ENCODE data around the gene IGSF21. TPM values are rescaled to one million over a fixed set of nuclear protein-coding genes. Genes with fewer than 3 reads are reported as not detected.

IGSF21 gene
- total and polyA plus RNA-seq, 10 of the 15 experiments (the other 5 are each of a cell fraction or from before 2014, with no cell fraction given) = 0.03 to 0.49 TPM; not detected in 8

GRCh38 chr1:18099026-18099425, 8.6 kb upstream of the IGSF21 start:
- SMC1A ChIA-PET (ENCODE audit: uncharacterized antibody, unreplicated experiment) = no interaction called here
- H2AFZ ChIP-seq (ENCODE audit: control insufficient read depth, low read depth, low read length) = no peak overlapping the region
- ATAC-seq = no peak
- 42% methylated on average over 2 of the region's 2 CpGs for WGBS (ENCODE audit: insufficient coverage, insufficient replicate concordance, low lambda C conversion rate, missing lambda C conversion rate)
- no peak for TF ChIP-seq HDGF (IDR thresholded peaks at IDR 0.05)
- TF ChIP-seq POU2F2 (IDR thresholded peaks at IDR 0.05; ENCODE audit: borderline replicate concordance, low read depth, low read length) = no peak
- TF ChIP-seq, protein P1, sequence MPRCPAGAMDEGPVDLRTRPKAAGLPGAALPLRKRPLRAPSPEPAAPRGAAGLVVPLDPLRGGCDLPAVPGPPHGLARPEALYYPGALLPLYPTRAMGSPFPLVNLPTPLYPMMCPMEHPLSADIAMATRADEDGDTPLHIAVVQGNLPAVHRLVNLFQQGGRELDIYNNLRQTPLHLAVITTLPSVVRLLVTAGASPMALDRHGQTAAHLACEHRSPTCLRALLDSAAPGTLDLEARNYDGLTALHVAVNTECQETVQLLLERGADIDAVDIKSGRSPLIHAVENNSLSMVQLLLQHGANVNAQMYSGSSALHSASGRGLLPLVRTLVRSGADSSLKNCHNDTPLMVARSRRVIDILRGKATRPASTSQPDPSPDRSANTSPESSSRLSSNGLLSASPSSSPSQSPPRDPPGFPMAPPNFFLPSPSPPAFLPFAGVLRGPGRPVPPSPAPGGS (IDR thresholded peaks at IDR 0.05; ENCODE audit: borderline replicate concordance, insufficient read depth, low read depth, low read length, poor library complexity, severe bottlenecking) = no peak
- no peak for TF ChIP-seq SIX5 (IDR thresholded peaks at IDR 0.05; ENCODE audit: low read depth, low read length, severe bottlenecking)
- TF ChIP-seq IRF3 (IDR thresholded peaks at IDR 0.05) = no peak
- TF ChIP-seq NRF1 (conservative IDR thresholded peaks at IDR 0.05; ENCODE audit: low read depth, low read length) = no peak
- BruUV-seq (replicated peaks) = no TSS peak
- no peak overlapping the region for H3K4me2 ChIP-seq (ENCODE audit: control insufficient read depth, insufficient read depth)
- intact Hi-C loops (cut with micrococcal nuclease; ENCODE audit: unreplicated experiment) = no loop called here
- H3K27me3 ChIP-seq (replicated peaks in 1 of 2; ENCODE audit: control insufficient read depth in 2 of 2, insufficient read depth in 2 of 2, low read length in 1 of 2) = peaks cover 0 to 2% of the 10 kb centered on the region in 2 experiments; a peak in 2 of 4 replicates
- RAD21 ChIA-PET (ENCODE audit: unreplicated experiment) = no interaction called here
- no peak for DNase-seq (ENCODE audit: low read depth, low spot score)
- no peaks in the 10 kb centered on the region for H4K20me1 ChIP-seq (ENCODE audit: control insufficient read depth, insufficient read depth)
- H3K9me3 ChIP-seq (replicated peaks; ENCODE audit: control insufficient read depth, insufficient read depth, low read length) = no peaks in the 10 kb centered on the region
- POLR2A ChIA-PET = no interaction called here
- H3K79me2 ChIP-seq (ENCODE audit: control insufficient read depth, insufficient read depth, low read length) = no peaks in the 10 kb centered on the region
- no peak for FAIRE-seq
- CTCF ChIA-PET = interaction anchor here (1.3 to 2.9 kb wide), 4 partner anchors 15 to 204 kb away, joined by 3 to 12 read pairs (median 6); no protein-coding TSS in a partner anchor
- no peaks in the 10 kb centered on the region for H3K36me3 ChIP-seq (ENCODE audit: control insufficient read depth in 2 of 2, insufficient read depth in 2 of 2, low read length in 1 of 2)
- H3K27ac ChIP-seq (ENCODE audit: control insufficient read depth, insufficient read depth) = no peak overlapping the region
- no peak overlapping the region for H3K4me3 ChIP-seq
- in situ Hi-C loops (cut with MboI) = loop anchor here (10.0 kb wide), 1 partner anchor 434 kb away; no protein-coding TSS in a partner anchor
- no peak overlapping the region for H3K9ac ChIP-seq (ENCODE audit: control insufficient read depth, insufficient read depth, low read length)
- no peaks in the 10 kb centered on the region for H3K4me1 ChIP-seq (ENCODE audit: control insufficient read depth, insufficient read depth, low read length)

Measured in GM12878 (cell line).